ENCODE data around the gene FHIP1B.

- TF ChIP-seq CTCF (IDR thresholded peaks at IDR 0.05) (no peak), POLR2A (IDR thresholded peaks at IDR 0.05) (no peak), EP300 (IDR thresholded peaks at IDR 0.05) (no peak), POLR2AphosphoS5 (IDR thresholded peaks at IDR 0.05) (no peak)
Observed at GRCh38 chr11:6202041-6202440, 32.4 kb downstream of the FHIP1B start.

Measured in suprapubic skin (tissue), 4 donors.